ENCODE results near the gene FNDC7.
"Not testable (repeated sequence)": the region's sequence is repeated elsewhere in the genome, so short reads cannot be mapped to it uniquely, and the experiment has no call there.

FNDC7 gene

DNA sequence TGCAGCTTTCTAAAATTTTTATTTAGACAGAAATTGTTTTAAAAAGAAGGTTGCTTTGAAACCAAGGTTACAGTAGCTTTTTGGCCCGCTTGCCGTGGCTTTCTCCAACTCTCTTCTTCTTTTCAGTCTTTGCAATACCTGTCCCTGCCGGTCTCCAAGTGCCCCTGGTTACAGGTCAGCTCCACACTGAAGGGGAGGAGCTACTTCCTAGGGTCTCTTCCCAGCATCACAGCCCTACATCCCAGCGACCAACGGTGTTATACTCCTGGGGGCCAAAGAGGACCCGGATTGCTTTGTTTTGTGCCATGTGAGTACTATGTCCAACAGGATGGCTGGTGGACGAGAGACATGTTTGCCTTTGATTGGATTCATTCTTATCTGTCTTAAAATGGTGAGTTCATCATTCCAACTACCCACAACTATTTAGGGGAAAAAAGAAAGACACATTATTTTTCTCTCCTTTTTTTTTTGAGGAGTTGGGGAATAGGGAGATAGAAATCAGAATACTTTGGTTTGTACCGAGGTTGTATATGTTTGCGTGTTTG lies at the start of gene FNDC7:
Gene FNDC7 (plus strand): TSS at position 303 of the 545 bp plus-strand sequence. CDS start 26 bp downstream, at position 329.
- TF ChIP-seq CTCF (IDR thresholded peaks at IDR 0.05; ENCODE audit: low read depth, low read length, missing control alignments), result no peak

DNA sequence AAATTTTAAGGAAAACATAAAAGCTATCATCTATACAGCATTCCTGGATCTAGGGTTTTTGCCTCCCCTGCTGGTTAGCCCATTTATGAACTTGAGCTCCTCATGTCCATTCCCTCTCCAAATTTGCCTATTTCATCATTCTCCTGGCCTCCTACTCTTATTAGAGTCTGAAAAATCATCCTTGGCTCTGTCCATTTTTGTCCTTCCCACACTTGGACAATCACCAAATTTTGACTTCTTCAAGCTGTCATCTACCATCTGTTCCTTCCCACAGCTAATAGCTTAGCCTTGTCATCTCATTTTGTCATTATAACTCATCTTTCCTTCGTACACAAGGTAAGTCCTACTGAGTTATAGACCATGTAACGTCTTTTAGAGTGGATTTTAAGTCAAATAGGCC lies 49.6 kb upstream of the FNDC7 start:
- no peak for TF ChIP-seq CTCF (IDR thresholded peaks at IDR 0.05; ENCODE audit: low read depth, low read length, missing control alignments)

More for the DNA sequence above, at the start of gene FNDC7:
- H3K4me3 ChIP-seq (ENCODE audit: low read depth, low read length), result no peak within 1 kb of the TSS
- no peak for DNase-seq (ENCODE audit: low read depth)
- in situ Hi-C loops (cut with HindIII; ENCODE audit: low sequenced_read_pairs), result no loop called here

GRCh38 chr1:108664481-108664880 lies 48.2 kb upstream of the FNDC7 start:
- in situ Hi-C loops (cut with HindIII; ENCODE audit: low sequenced_read_pairs), result no loop called here
- no peak for TF ChIP-seq CTCF (IDR thresholded peaks at IDR 0.05; ENCODE audit: low read depth, low read length, missing control alignments)
- no peak for DNase-seq (ENCODE audit: low read depth)
- no peak overlapping the region for H3K4me3 ChIP-seq (ENCODE audit: low read depth, low read length)

More for the DNA sequence above, 49.6 kb upstream of the FNDC7 start:
- H3K4me3 ChIP-seq (ENCODE audit: low read depth, low read length), result no peak overlapping the region
- DNase-seq (ENCODE audit: low read depth), result no peak
- in situ Hi-C loops (cut with HindIII; ENCODE audit: low sequenced_read_pairs), result no loop called here

GRCh38 chr1:108665067-108665466 lies 47.6 kb upstream of the FNDC7 start:
- no peak for DNase-seq (ENCODE audit: low read depth)
- no peak overlapping the region for H3K4me3 ChIP-seq (ENCODE audit: low read depth, low read length)
- in situ Hi-C loops (cut with HindIII; ENCODE audit: low sequenced_read_pairs), result no loop called here
- TF ChIP-seq CTCF (IDR thresholded peaks at IDR 0.05; ENCODE audit: low read depth, low read length, missing control alignments), result no peak

DNA sequence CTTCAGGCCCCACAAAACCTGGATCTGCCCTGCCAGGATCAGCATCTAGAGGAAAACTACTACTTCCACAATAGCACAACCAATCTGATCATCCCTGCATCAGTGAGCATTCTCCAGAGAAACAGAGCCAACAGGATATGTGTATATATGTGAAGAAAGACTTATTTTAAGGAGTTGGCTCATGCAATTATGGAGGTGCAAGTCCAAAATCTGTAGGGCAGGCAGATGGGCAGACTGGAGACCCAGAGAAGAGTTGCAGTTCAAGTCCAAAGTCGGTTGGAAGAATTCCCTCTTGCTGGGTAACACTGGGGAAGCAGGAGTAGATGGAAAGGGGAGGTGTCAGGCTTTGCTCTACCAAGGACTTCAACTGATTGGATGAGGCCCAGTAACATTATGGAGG lies 46.9 kb upstream of the FNDC7 start:
- in situ Hi-C loops (cut with HindIII; ENCODE audit: low sequenced_read_pairs), result no loop called here
- no peak for DNase-seq (ENCODE audit: low read depth)
- H3K4me3 ChIP-seq (ENCODE audit: low read depth, low read length), result no peak overlapping the region
- TF ChIP-seq CTCF (IDR thresholded peaks at IDR 0.05; ENCODE audit: low read depth, low read length, missing control alignments), result no peak

DNA sequence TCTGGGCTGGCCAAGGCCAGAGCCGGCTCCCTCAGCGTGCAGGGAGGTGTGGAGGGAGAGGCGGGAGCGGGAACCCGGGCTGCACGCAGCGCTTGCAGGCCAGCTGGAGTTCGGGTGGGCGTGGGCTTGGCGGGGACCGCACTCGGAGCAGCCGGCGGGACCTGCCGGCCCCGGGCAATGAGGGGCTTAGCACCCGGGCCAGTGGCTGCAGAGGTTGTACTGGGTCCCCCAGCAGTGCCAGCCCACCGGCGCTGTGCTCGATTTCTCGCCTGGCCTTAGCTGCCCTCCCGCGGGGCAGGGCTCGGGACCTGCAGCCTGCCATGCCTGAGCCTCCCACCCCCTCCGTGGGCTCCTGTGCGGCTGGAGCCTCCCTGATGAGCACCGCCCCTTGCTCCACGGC lies 45.3 kb upstream of the FNDC7 start:
- DNase-seq (ENCODE audit: low read depth); H3K4me3 ChIP-seq (ENCODE audit: low read depth, low read length); in situ Hi-C loops (cut with HindIII; ENCODE audit: low sequenced_read_pairs): not testable (repeated sequence)

DNA sequence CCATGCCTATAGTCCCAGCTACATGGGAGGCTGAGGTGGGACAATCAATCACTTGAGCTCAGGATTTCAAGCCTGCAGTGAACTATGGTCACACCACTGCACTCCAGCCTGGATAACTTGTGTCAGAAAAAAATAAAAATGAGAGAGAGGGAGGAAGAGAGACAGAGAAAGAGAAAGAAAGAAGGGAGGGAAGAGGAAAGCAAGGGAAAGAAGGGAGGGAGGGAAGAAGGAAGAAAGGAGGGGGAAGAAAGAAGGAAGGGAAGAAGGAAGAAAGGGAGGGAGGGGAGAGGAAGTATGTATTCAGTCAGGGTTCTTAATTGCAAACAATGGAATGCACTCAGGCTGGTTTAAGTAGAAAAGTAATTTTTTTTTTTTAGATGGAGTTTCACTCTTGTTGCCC lies 43.9 kb upstream of the FNDC7 start:
- no peak for TF ChIP-seq CTCF (IDR thresholded peaks at IDR 0.05; ENCODE audit: low read depth, low read length, missing control alignments)
- no peak overlapping the region for H3K4me3 ChIP-seq (ENCODE audit: low read depth, low read length)
- DNase-seq (ENCODE audit: low read depth), result no peak
- in situ Hi-C loops (cut with HindIII; ENCODE audit: low sequenced_read_pairs), result no loop called here
